Keratinocyte (primary cell): Measurements from ENCODE around the gene ACER3. TPM values are rescaled to one million over a fixed set of nuclear protein-coding genes. Genes with fewer than 3 reads are reported as not detected.

Source experiments
- DNase-seq: peaks from one replicate; pipeline ENCODE4 v3.0.0-alpha.2; 2011; ENCODE audit warnings: low read depth, missing footprints, low spot score
- FAIRE-seq: peaks from 2 replicates; lab custom pipeline; 2011; peaks lifted over from hg19 to GRCh38; lab: Jason Lieb, UNC
- H2AFZ ChIP-seq: 2 replicates; pipeline ENCODE4 v1.6.0; 2012; ENCODE audit warnings: low read length, control low read depth, inconsistent platforms; ENCODE audit not compliant: control insufficient read depth
- H3K27ac ChIP-seq: 2 replicates; pipeline ENCODE4 v1.5.1; 2011; ENCODE audit warnings: low read length; ENCODE audit not compliant: control insufficient read depth, insufficient read depth
- H3K27me3 ChIP-seq: 3 replicates; pipeline ENCODE4 v1.6.0; 2011; ENCODE audit warnings: low read length; ENCODE audit not compliant: control insufficient read depth, insufficient read depth; ENCODE audit errors: extremely low read depth
- H3K36me3 ChIP-seq, 2 experiments: 2 replicates in 1 of 2; 3 replicates in 1 of 2; pipeline ENCODE4 v1.5.1; 2011; ENCODE audit warnings: low read length in 2 of 2, mild to moderate bottlenecking in 1 of 2; ENCODE audit not compliant: control insufficient read depth in 2 of 2, insufficient read depth in 2 of 2; ENCODE audit errors: extremely low read depth in 1 of 2
- H3K4me1 ChIP-seq: 3 replicates; pipeline ENCODE4 v1.5.1; 2011; ENCODE audit warnings: low read length; ENCODE audit not compliant: control insufficient read depth, insufficient read depth; ENCODE audit errors: extremely low read depth
- H3K4me2 ChIP-seq: 3 replicates; pipeline ENCODE4 v1.6.0; 2011; ENCODE audit warnings: low read depth, low read length; ENCODE audit not compliant: control insufficient read depth, insufficient read depth; ENCODE audit errors: extremely low read depth
- H3K4me3 ChIP-seq, 3 experiments: fragments of 200-600 bp in 1 of 3; sonication (generic) in 1 of 3; 2 replicates in 2 of 3; 3 replicates in 1 of 3; pipeline ENCODE4 v1.5.1; 2011 to 2016; ENCODE audit warnings: low read length in 3 of 3, mild to moderate bottlenecking in 3 of 3, control low read depth in 2 of 3, inconsistent platforms in 1 of 3, low read depth in 1 of 3, mixed read lengths in 1 of 3, mixed run types in 1 of 3, moderate library complexity in 1 of 3; ENCODE audit not compliant: control insufficient read depth in 2 of 3, insufficient read depth in 2 of 3; ENCODE audit errors: extremely low read depth in 1 of 3
- H3K79me2 ChIP-seq: 2 replicates; pipeline ENCODE4 v1.6.0; 2012; ENCODE audit warnings: low read length; ENCODE audit not compliant: control insufficient read depth, insufficient read depth
- H3K9ac ChIP-seq: 3 replicates; pipeline ENCODE4 v1.6.0; 2011; ENCODE audit warnings: low read length; ENCODE audit not compliant: control insufficient read depth, insufficient read depth; ENCODE audit errors: extremely low read depth
- H3K9me1 ChIP-seq: 3 replicates; pipeline ENCODE4 v1.6.0; 2011; ENCODE audit warnings: low read length; ENCODE audit not compliant: control insufficient read depth, insufficient read depth; ENCODE audit errors: extremely low read depth
- H3K9me3 ChIP-seq: 2 replicates; pipeline ENCODE4 v1.5.1; 2012; ENCODE audit warnings: low read depth, low read length; ENCODE audit not compliant: control insufficient read depth
- H4K20me1 ChIP-seq: 3 replicates; pipeline ENCODE4 v1.6.0; 2011; ENCODE audit warnings: low read length; ENCODE audit not compliant: control insufficient read depth, insufficient read depth; ENCODE audit errors: extremely low read depth
- EZH2 ChIP-seq: IDR thresholded peaks from one replicate; pipeline ENCODE4 v1.6.1; 2012; ENCODE audit warnings: inconsistent platforms, mild to moderate bottlenecking, low read length, moderate library complexity
- dilution Hi-C: fragments of 300-500 bp; cut with MboI; formaldehyde crosslinking; loops from one replicate; pipeline ENCODE4 v1.7.0; 2020; ENCODE audit warnings: low sequenced_read_pairs; ENCODE audit not compliant: extremely low pct_ligation_motif_present
- polyA plus RNA-seq, 5 experiments: library from polyadenylated mRNA; depleted of rRNA in 3 of 5; stranded (reverse) in 3 of 5; stranded (forward) in 1 of 5; unstranded in 1 of 5; fragments of >200 nt; gene quantifications; 1 replicate in 1 of 5; 2 replicates in 3 of 5; 3 replicates in 1 of 5; pipeline versions ENCODE4 v1.2.1 to v1.2.3, GENCODE V29; 2011 to 2012; ENCODE audit warnings: missing spikeins in 2 of 5, low read depth in 1 of 5, low replicate concordance in 1 of 5
- TF ChIP-seq, protein P1 (sequence below), 3 experiments: IDR thresholded peaks in 1 of 3; conservative IDR thresholded peaks in 1 of 3; optimal IDR thresholded peaks in 1 of 3; 2 replicates in 2 of 3; 3 replicates in 1 of 3; pipeline versions ENCODE3 to v1.5.1; 2011; ENCODE audit warnings: low read length in 3 of 3, mild to moderate bottlenecking in 3 of 3, moderate library complexity in 2 of 3, control low read depth in 1 of 3, inconsistent platforms in 1 of 3; ENCODE audit not compliant: insufficient read depth in 2 of 3; ENCODE audit errors: extremely low read depth in 1 of 3

The ACER3 gene
- polyA plus RNA-seq, 1 donor (not counting 4 experiments of a cell fraction or from before 2014, with no cell fraction given): 55.0 TPM

DNA sequence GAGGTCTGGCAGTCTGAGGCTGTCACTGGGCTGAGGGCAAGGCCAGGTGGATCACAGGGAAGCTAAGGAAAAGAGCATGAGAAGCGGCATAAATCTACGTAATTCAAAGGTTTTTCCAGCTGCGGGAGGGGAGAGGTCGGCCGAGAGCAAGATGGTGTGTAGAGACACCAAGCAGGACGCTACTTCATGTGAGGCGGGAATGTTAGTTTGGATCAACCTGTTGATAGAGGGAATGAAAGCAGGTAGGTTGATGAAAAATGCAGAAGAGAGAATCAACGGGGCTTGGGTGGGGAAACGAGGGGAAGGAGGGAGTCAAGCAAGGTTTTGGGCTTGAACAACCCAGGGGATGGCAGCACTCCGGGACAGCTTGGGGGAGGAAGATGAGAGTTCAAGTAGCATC, 176.3 kb downstream of the ACER3 start:
- H3K9ac ChIP-seq: no peak overlapping the region
- dilution Hi-C loops: no loop called here
- H3K79me2 ChIP-seq: no peaks in the 10 kb centered on the region
- H3K27ac ChIP-seq: no peak overlapping the region
- H3K9me3 ChIP-seq: no peaks in the 10 kb centered on the region
- H4K20me1 ChIP-seq: no peaks in the 10 kb centered on the region
- no peak for FAIRE-seq
- no peak overlapping the region for H2AFZ ChIP-seq
- H3K9me1 ChIP-seq: no peaks in the 10 kb centered on the region
- peaks cover 7% of the 10 kb centered on the region for H3K4me1 ChIP-seq
- TF ChIP-seq, protein P1, sequence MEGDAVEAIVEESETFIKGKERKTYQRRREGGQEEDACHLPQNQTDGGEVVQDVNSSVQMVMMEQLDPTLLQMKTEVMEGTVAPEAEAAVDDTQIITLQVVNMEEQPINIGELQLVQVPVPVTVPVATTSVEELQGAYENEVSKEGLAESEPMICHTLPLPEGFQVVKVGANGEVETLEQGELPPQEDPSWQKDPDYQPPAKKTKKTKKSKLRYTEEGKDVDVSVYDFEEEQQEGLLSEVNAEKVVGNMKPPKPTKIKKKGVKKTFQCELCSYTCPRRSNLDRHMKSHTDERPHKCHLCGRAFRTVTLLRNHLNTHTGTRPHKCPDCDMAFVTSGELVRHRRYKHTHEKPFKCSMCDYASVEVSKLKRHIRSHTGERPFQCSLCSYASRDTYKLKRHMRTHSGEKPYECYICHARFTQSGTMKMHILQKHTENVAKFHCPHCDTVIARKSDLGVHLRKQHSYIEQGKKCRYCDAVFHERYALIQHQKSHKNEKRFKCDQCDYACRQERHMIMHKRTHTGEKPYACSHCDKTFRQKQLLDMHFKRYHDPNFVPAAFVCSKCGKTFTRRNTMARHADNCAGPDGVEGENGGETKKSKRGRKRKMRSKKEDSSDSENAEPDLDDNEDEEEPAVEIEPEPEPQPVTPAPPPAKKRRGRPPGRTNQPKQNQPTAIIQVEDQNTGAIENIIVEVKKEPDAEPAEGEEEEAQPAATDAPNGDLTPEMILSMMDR (optimal IDR thresholded peaks at IDR 0.05 in 1 of 3, IDR thresholded peaks at IDR 0.05 in 1 of 3, conservative IDR thresholded peaks at IDR 0.05 in 1 of 3; ENCODE audit: extremely low read depth in 1 of 3, insufficient read depth in 2 of 3, low read length in 3 of 3): no peak
- TF ChIP-seq EZH2: no peak
- no peak overlapping the region for H3K4me2 ChIP-seq
- no peak for DNase-seq
- H3K27me3 ChIP-seq: peaks cover 32% of the 10 kb centered on the region
- H3K4me3 ChIP-seq: no peak overlapping the region
- no peaks in the 10 kb centered on the region for H3K36me3 ChIP-seq

GRCh38 chr11:77038029-77038824, 177.5 kb downstream of the ACER3 start:
- Histone ChIP-seq H4K20me1 (no peaks in the 10 kb centered on the region), H3K36me3 (no peaks in the 10 kb centered on the region), H3K9me3 (no peaks in the 10 kb centered on the region), H3K27me3 (peaks cover 32% of the 10 kb centered on the region), H3K79me2 (no peaks in the 10 kb centered on the region), H3K9ac (no peak overlapping the region), H3K9me1 (no peaks in the 10 kb centered on the region), H3K4me2 (no peak overlapping the region), H3K4me3 (no peak overlapping the region), H3K4me1 (peaks cover 7% of the 10 kb centered on the region), H2AFZ (no peak overlapping the region), H3K27ac (no peak overlapping the region)
- DNase-seq (no peak), FAIRE-seq (no peak)
- dilution Hi-C loops: no loop called here
- TF ChIP-seq EZH2: no peak
- TF ChIP-seq, protein P1 (optimal IDR thresholded peaks at IDR 0.05 in 1 of 3, IDR thresholded peaks at IDR 0.05 in 1 of 3, conservative IDR thresholded peaks at IDR 0.05 in 1 of 3; ENCODE audit: extremely low read depth in 1 of 3, insufficient read depth in 2 of 3, low read length in 3 of 3): no peak
